ENCODE results near the gene SLC13A3. TPM values are rescaled to one million over a fixed set of nuclear protein-coding genes. Genes with fewer than 3 reads are reported as not detected.

Gene SLC13A3
- total RNA-seq, 1 experiment from 2014 or later: 0.39 TPM

- Mint-ChIP-seq H3K27ac (ENCODE audit: unreplicated experiment) (no peak overlapping the region), H3K9me3 (ENCODE audit: unreplicated experiment) (no peaks in the 10 kb centered on the region), H3K4me3 (ENCODE audit: unreplicated experiment) (no peak overlapping the region), H3K4me1 (ENCODE audit: low read depth, unreplicated experiment) (no peaks in the 10 kb centered on the region), H3K36me3 (ENCODE audit: insufficient read depth, unreplicated experiment) (no peaks in the 10 kb centered on the region), H3K27me3 (ENCODE audit: insufficient read depth, unreplicated experiment) (peaks cover 6% of the 10 kb centered on the region)
- no peak for TF ChIP-seq CTCF (IDR thresholded peaks at IDR 0.05; ENCODE audit: insufficient read depth in 1 of 2, low read depth in 1 of 2, low read length in 1 of 2, severe bottlenecking in 1 of 2, unreplicated experiment in 1 of 2)
- no peaks in the 10 kb centered on the region for H3K9me3 ChIP-seq
- CTCF ChIA-PET: no interaction called here
- no peaks in the 10 kb centered on the region; the same call in 1 of the 2 replicates for H3K27me3 ChIP-seq (replicated peaks; ENCODE audit: control insufficient read depth, insufficient read depth, low read length)
- BruUV-seq (replicated peaks): no TSS peak
- H3K4me1 ChIP-seq: no peaks in the 10 kb centered on the region
- intact Hi-C loops (cut with micrococcal nuclease; ENCODE audit: unreplicated experiment): no loop called here
- no peaks in the 10 kb centered on the region for H3K36me3 ChIP-seq (ENCODE audit: control insufficient read depth, insufficient read depth, low read length)
- DNase-seq: no peak
- no peak overlapping the region for H3K4me3 ChIP-seq (ENCODE audit: low read depth, low read length)
- POLR2A ChIA-PET: no interaction called here
These were observed 64.5 kb downstream of the SLC13A3 start for GRCh38 chr20:46586724-46587123.

DNA sequence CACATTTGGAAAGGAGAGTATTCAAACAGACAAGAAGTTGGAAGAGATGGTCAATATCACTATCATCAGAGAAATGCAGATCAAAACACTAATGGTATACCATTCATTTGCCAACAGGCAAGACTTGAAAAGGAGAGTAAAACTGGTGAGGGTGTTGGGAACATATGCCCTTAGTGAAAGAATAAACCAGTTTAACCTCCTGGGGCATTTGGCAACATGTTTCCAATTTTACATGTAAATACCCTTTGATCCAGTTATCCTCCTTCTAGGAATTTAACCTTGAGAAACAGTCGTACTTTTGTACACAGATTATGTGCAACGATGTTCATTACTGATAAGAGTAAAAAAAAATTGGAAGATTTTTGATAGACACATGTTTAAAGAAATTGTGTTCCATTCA is 66.8 kb downstream of the SLC13A3 start:
- BruUV-seq (replicated peaks): no TSS peak
- Histone ChIP-seq H3K4me3 (ENCODE audit: low read depth, low read length) (no peak overlapping the region), H3K27me3 (replicated peaks; ENCODE audit: control insufficient read depth, insufficient read depth, low read length) (no peaks in the 10 kb centered on the region; the same call in 1 of the 2 replicates), H3K4me1 (no peaks in the 10 kb centered on the region), H3K36me3 (ENCODE audit: control insufficient read depth, insufficient read depth, low read length) (no peaks in the 10 kb centered on the region), H3K9me3 (no peaks in the 10 kb centered on the region)
- H3K36me3 Mint-ChIP-seq (ENCODE audit: insufficient read depth, unreplicated experiment): no peaks in the 10 kb centered on the region
- H3K4me1 Mint-ChIP-seq (ENCODE audit: low read depth, unreplicated experiment): no peaks in the 10 kb centered on the region
- CTCF ChIA-PET: no interaction called here
- H3K4me3 Mint-ChIP-seq (ENCODE audit: unreplicated experiment): no peak overlapping the region
- intact Hi-C loops (cut with micrococcal nuclease; ENCODE audit: unreplicated experiment): no loop called here
- no peak for TF ChIP-seq CTCF (IDR thresholded peaks at IDR 0.05; ENCODE audit: insufficient read depth in 1 of 2, low read depth in 1 of 2, low read length in 1 of 2, severe bottlenecking in 1 of 2, unreplicated experiment in 1 of 2)
- POLR2A ChIA-PET: no interaction called here
- no peaks in the 10 kb centered on the region for H3K9me3 Mint-ChIP-seq (ENCODE audit: unreplicated experiment)
- DNase-seq: no peak
- H3K27me3 Mint-ChIP-seq (ENCODE audit: insufficient read depth, unreplicated experiment): peaks cover 11% of the 10 kb centered on the region
- no peak overlapping the region for H3K27ac Mint-ChIP-seq (ENCODE audit: unreplicated experiment)

DNA sequence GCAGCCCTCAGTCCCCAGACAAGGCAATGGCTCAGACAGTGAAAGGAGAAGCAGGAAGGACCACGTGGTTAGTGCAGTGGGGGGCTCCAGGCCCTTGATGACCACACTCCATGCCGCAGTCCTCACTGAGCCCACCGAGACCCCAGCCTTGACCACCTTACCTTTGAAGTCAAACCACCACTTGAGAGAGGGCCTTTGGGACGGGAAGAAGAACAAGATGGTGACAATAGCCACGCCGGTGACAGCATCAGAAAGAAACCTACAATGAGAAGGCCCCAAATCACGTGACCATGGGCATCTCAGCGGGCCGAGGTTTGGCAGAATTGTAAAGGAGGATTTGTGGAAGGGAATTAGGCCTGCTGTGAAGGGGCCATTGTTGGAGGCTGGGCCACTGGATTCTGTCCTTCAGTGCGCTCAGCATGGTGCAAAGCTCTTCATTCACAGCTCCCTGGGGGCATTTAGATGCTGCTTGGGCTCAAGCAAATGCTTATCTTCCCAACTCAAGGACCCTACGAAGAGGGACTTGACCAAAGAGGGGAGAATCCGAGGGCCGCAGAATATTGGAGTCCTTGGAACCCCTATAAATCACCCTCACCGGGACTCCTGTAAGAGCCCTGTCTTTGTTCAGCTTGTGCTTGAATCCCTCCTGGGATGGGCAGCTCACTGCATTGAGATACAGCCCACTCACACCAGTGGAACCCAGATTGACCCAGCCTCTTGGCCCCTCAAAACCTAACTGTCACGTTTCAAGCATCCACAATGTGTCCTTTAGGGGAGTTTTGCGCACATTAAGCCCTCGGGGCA is 67.6 kb downstream of the SLC13A3 start:
- Mint-ChIP-seq H3K9me3 (ENCODE audit: unreplicated experiment) (no peaks in the 10 kb centered on the region), H3K27ac (ENCODE audit: unreplicated experiment) (no peak overlapping the region), H3K4me1 (ENCODE audit: low read depth, unreplicated experiment) (no peaks in the 10 kb centered on the region), H3K36me3 (ENCODE audit: insufficient read depth, unreplicated experiment) (no peaks in the 10 kb centered on the region), H3K4me3 (ENCODE audit: unreplicated experiment) (no peak overlapping the region), H3K27me3 (ENCODE audit: insufficient read depth, unreplicated experiment) (peaks cover 6% of the 10 kb centered on the region)
- intact Hi-C loops (cut with micrococcal nuclease; ENCODE audit: unreplicated experiment): no loop called here
- Histone ChIP-seq H3K4me3 (ENCODE audit: low read depth, low read length) (no peak overlapping the region), H3K36me3 (ENCODE audit: control insufficient read depth, insufficient read depth, low read length) (no peaks in the 10 kb centered on the region), H3K4me1 (no peaks in the 10 kb centered on the region), H3K27me3 (replicated peaks; ENCODE audit: control insufficient read depth, insufficient read depth, low read length) (no peaks in the 10 kb centered on the region; the same call in 1 of the 2 replicates), H3K9me3 (no peaks in the 10 kb centered on the region)
- CTCF ChIA-PET: no interaction called here
- no peak for TF ChIP-seq CTCF (IDR thresholded peaks at IDR 0.05; ENCODE audit: insufficient read depth in 1 of 2, low read depth in 1 of 2, low read length in 1 of 2, severe bottlenecking in 1 of 2, unreplicated experiment in 1 of 2)
- no peak for DNase-seq
- POLR2A ChIA-PET: interaction anchor here (0.6 kb wide), 1 partner anchor 231 kb away, joined by 3 read pairs; no protein-coding TSS in a partner anchor
- BruUV-seq (replicated peaks): no TSS peak
